GM12878 (cell line): ENCODE results near the gene MAD2L1BP. TPM values are rescaled to one million over a fixed set of nuclear protein-coding genes. Genes with fewer than 3 reads are reported as not detected.
A peak's percentile ranks its signal among the peaks of the same experiment; 100 is the strongest.

Experiments
- CBX3 ChIP-seq: fragments of 200-600 bp; sonication (generic); IDR thresholded peaks from 2 replicates; pipeline ENCODE4 v1.6.1; 2016; ENCODE audit warnings: low read depth, borderline replicate concordance
- CREM ChIP-seq: IDR thresholded peaks from 2 replicates; pipeline ENCODE4 v1.6.1; 2014; ENCODE audit warnings: antibody characterized with exemption, low read depth
- EP300 ChIP-seq, 2 experiments: fragments of 150-350 bp in 1 of 2; IDR thresholded peaks; 2 replicates each; pipeline ENCODE4 v1.6.1; 2011 to 2012; ENCODE audit warnings: low read depth in 2 of 2, low read length in 2 of 2, borderline replicate concordance in 1 of 2, improper control_type of control experiment in 1 of 2, inconsistent platforms in 1 of 2; ENCODE audit not compliant: control insufficient read depth in 1 of 2
- HCFC1 ChIP-seq: fragments of 150-350 bp; IDR thresholded peaks from 2 replicates; pipeline ENCODE4 v1.6.1; 2014; ENCODE audit warnings: low read length
- IRF4 ChIP-seq: IDR thresholded peaks from 2 replicates; pipeline ENCODE4 v1.6.1; 2011; ENCODE audit warnings: low read depth, low read length
- JUND ChIP-seq: IDR thresholded peaks from 2 replicates; pipeline ENCODE4 v1.6.1; 2012; ENCODE audit warnings: low read depth, mild to moderate bottlenecking, low read length, improper control_type of control experiment, moderate library complexity
- KDM1A ChIP-seq: fragments of 200-600 bp; sonication (generic); IDR thresholded peaks from 2 replicates; pipeline ENCODE4 v1.6.1; 2016; ENCODE audit warnings: borderline replicate concordance
- NFXL1 ChIP-seq: fragments of 450-650 bp; IDR thresholded peaks from 2 replicates; pipeline ENCODE4 v1.6.1; 2017; ENCODE audit warnings: antibody characterized with exemption, mild to moderate bottlenecking, borderline replicate concordance
- RCOR1 ChIP-seq: conservative IDR thresholded peaks from 2 replicates; pipeline ENCODE4 v1.6.1; 2012; ENCODE audit warnings: low read depth, low read length, improper control_type of control experiment
- RUNX3 ChIP-seq: IDR thresholded peaks from 2 replicates; pipeline ENCODE4 v1.6.1; 2012; ENCODE audit warnings: low read length, inconsistent platforms
- SIX5 ChIP-seq: IDR thresholded peaks from 2 replicates; pipeline ENCODE4 v1.6.1; 2011; ENCODE audit warnings: mild to moderate bottlenecking, low read depth, low read length, moderate library complexity; ENCODE audit not compliant: severe bottlenecking
- SPI1 ChIP-seq: IDR thresholded peaks from 2 replicates; pipeline ENCODE4 v1.6.1; 2011; ENCODE audit warnings: low read depth, mild to moderate bottlenecking, low read length, moderate library complexity, borderline replicate concordance; ENCODE audit not compliant: insufficient read depth
- ZBED1 ChIP-seq: IDR thresholded peaks from 2 replicates; pipeline ENCODE4 v1.6.1; 2016; ENCODE audit warnings: borderline replicate concordance
- ZNF622 ChIP-seq: fragments of 450-650 bp; IDR thresholded peaks from 2 replicates; pipeline ENCODE4 v1.6.1; 2017; ENCODE audit warnings: mild to moderate bottlenecking, inconsistent platforms
- polyA plus RNA-seq, 11 experiments: library from polyadenylated mRNA; depleted of rRNA in 4 of 11; unstranded in 6 of 11; stranded (reverse) in 5 of 11; fragments of >200 nt; fragmentation: Nextera tagmentation in 4 of 11; fragmentation: Illumina TruSeq in 1 of 11; extraction: Ambion mirVana in 4 of 11; extraction: Trizol in 1 of 11; gene quantifications; 1 replicate in 1 of 11; 2 replicates in 10 of 11; pipeline versions ENCODE4 v1.2.1 to v1.2.3, GENCODE V29; 2011 to 2016; ENCODE audit warnings: inconsistent platforms in 2 of 11, missing spikeins in 2 of 11, low read depth in 1 of 11
- total RNA-seq, 4 experiments: library from RNA; depleted of rRNA in 3 of 4; stranded (reverse); fragments of >200 nt in 3 of 4; fragmentation: Illumina TruSeq in 1 of 4; extraction: Trizol in 1 of 4; gene quantifications; 2 replicates each; pipeline versions ENCODE4 v1.2.1 to v1.2.3, GENCODE V29; 2013 to 2021
- TF ChIP-seq, protein P1 (sequence below): IDR thresholded peaks from 2 replicates; pipeline ENCODE4 v1.6.1; 2012; ENCODE audit warnings: low read depth, low read length, improper control_type of control experiment
- TF ChIP-seq, protein P2 (sequence below): fragments of 450-650 bp; IDR thresholded peaks from 2 replicates; pipeline ENCODE4 v1.6.1; 2018; ENCODE audit warnings: mild to moderate bottlenecking, low read depth, moderate library complexity; ENCODE audit not compliant: partially characterized antibody
- TF ChIP-seq, protein P3 (sequence below): IDR thresholded peaks from 2 replicates; pipeline ENCODE4 v1.6.1; 2012; ENCODE audit warnings: low read length, inconsistent platforms
- TF ChIP-seq, protein P4 (sequence below): fragments of 450-650 bp; IDR thresholded peaks from 2 replicates; pipeline ENCODE4 v1.6.1; 2017; ENCODE audit warnings: mild to moderate bottlenecking, moderate library complexity
- TF ChIP-seq, protein P5 (sequence below): IDR thresholded peaks from 2 replicates; pipeline ENCODE4 v1.6.1; 2011; ENCODE audit warnings: borderline replicate concordance, low read depth, mild to moderate bottlenecking, moderate library complexity, mixed read lengths, low read length; ENCODE audit not compliant: insufficient read depth; ENCODE audit errors: extremely low read length

Gene MAD2L1BP
- total and polyA plus RNA-seq, 10 of the 15 experiments (the other 5 are each of a cell fraction or from before 2014, with no cell fraction given): 39.2 to 155 (median 60.3) TPM

DNA sequence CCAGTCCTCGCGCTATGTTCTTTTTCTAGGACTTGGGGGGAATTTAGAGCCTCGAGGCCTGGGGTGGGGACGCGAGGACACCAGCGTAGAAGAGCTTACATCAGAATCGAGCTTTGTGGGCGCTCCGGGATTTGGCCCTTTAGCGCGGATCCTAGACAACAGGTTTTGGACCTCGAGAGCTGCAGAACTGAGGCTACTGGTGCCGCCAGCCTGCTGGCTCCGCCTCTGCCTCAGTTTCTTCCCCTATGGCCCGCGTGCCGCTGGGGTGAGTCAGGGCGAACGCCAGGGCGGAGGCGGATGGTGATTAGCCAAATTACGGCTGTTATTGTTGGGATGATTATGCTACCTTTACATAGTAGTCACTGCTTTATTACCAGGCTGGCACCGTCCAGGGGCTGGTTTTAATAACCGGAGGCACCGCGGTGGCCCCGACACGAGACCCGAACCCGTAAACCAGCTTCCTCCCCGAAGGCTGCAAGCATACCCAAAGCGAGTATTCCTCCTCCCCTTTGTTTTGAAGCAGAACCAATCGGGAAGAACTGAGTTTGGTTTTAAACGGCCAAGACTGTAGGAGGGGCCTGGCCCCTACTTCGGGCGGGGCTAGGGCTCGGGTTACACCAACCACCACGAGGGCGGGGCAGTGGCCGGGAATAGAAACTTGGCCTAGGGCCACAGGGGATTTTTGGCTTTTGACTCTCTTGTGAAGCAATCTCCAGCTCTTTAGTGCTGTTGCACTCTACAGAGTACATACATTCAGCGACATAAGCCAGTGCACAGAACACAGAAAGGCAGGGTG is 5.9 kb upstream of the MAD2L1BP start (continued):
- 0 out of 4 replicates have a peak, but pooled peaks have one; percentile 42 to 48 for TF ChIP-seq EP300 (IDR thresholded peaks at IDR 0.05; ENCODE audit: borderline replicate concordance in 1 of 2, control insufficient read depth in 1 of 2, low read depth in 2 of 2, low read length in 2 of 2)
- no peak for TF ChIP-seq CREM
- TF ChIP-seq SIX5: peak; percentile 61
- TF ChIP-seq HCFC1: no peak
- TF ChIP-seq, protein P1, sequence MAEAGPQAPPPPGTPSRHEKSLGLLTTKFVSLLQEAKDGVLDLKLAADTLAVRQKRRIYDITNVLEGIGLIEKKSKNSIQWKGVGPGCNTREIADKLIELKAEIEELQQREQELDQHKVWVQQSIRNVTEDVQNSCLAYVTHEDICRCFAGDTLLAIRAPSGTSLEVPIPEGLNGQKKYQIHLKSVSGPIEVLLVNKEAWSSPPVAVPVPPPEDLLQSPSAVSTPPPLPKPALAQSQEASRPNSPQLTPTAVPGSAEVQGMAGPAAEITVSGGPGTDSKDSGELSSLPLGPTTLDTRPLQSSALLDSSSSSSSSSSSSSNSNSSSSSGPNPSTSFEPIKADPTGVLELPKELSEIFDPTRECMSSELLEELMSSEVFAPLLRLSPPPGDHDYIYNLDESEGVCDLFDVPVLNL: no peak
- TF ChIP-seq IRF4: no peak; the same call in 1 of the 2 replicates
- TF ChIP-seq, protein P2, sequence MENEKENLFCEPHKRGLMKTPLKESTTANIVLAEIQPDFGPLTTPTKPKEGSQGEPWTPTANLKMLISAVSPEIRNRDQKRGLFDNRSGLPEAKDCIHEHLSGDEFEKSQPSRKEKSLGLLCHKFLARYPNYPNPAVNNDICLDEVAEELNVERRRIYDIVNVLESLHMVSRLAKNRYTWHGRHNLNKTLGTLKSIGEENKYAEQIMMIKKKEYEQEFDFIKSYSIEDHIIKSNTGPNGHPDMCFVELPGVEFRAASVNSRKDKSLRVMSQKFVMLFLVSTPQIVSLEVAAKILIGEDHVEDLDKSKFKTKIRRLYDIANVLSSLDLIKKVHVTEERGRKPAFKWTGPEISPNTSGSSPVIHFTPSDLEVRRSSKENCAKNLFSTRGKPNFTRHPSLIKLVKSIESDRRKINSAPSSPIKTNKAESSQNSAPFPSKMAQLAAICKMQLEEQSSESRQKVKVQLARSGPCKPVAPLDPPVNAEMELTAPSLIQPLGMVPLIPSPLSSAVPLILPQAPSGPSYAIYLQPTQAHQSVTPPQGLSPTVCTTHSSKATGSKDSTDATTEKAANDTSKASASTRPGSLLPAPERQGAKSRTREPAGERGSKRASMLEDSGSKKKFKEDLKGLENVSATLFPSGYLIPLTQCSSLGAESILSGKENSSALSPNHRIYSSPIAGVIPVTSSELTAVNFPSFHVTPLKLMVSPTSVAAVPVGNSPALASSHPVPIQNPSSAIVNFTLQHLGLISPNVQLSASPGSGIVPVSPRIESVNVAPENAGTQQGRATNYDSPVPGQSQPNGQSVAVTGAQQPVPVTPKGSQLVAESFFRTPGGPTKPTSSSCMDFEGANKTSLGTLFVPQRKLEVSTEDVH: no peak
- peak; percentile 60 for TF ChIP-seq RUNX3
- no peak for TF ChIP-seq KDM1A
- TF ChIP-seq, protein P3, sequence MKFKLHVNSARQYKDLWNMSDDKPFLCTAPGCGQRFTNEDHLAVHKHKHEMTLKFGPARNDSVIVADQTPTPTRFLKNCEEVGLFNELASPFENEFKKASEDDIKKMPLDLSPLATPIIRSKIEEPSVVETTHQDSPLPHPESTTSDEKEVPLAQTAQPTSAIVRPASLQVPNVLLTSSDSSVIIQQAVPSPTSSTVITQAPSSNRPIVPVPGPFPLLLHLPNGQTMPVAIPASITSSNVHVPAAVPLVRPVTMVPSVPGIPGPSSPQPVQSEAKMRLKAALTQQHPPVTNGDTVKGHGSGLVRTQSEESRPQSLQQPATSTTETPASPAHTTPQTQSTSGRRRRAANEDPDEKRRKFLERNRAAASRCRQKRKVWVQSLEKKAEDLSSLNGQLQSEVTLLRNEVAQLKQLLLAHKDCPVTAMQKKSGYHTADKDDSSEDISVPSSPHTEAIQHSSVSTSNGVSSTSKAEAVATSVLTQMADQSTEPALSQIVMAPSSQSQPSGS: no peak
- TF ChIP-seq JUND: no peak
- no peak for TF ChIP-seq ZNF622
- TF ChIP-seq, protein P4, sequence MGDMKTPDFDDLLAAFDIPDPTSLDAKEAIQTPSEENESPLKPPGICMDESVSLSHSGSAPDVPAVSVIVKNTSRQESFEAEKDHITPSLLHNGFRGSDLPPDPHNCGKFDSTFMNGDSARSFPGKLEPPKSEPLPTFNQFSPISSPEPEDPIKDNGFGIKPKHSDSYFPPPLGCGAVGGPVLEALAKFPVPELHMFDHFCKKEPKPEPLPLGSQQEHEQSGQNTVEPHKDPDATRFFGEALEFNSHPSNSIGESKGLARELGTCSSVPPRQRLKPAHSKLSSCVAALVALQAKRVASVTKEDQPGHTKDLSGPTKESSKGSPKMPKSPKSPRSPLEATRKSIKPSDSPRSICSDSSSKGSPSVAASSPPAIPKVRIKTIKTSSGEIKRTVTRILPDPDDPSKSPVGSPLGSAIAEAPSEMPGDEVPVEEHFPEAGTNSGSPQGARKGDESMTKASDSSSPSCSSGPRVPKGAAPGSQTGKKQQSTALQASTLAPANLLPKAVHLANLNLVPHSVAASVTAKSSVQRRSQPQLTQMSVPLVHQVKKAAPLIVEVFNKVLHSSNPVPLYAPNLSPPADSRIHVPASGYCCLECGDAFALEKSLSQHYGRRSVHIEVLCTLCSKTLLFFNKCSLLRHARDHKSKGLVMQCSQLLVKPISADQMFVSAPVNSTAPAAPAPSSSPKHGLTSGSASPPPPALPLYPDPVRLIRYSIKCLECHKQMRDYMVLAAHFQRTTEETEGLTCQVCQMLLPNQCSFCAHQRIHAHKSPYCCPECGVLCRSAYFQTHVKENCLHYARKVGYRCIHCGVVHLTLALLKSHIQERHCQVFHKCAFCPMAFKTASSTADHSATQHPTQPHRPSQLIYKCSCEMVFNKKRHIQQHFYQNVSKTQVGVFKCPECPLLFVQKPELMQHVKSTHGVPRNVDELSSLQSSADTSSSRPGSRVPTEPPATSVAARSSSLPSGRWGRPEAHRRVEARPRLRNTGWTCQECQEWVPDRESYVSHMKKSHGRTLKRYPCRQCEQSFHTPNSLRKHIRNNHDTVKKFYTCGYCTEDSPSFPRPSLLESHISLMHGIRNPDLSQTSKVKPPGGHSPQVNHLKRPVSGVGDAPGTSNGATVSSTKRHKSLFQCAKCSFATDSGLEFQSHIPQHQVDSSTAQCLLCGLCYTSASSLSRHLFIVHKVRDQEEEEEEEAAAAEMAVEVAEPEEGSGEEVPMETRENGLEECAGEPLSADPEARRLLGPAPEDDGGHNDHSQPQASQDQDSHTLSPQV: no peak
- no peak for TF ChIP-seq CBX3
- TF ChIP-seq NFXL1: no peak
- no peak for TF ChIP-seq RCOR1
- peak; percentile 12; the same call in 1 of the 2 replicates for TF ChIP-seq SPI1
- no peak for TF ChIP-seq ZBED1
- TF ChIP-seq, protein P5, sequence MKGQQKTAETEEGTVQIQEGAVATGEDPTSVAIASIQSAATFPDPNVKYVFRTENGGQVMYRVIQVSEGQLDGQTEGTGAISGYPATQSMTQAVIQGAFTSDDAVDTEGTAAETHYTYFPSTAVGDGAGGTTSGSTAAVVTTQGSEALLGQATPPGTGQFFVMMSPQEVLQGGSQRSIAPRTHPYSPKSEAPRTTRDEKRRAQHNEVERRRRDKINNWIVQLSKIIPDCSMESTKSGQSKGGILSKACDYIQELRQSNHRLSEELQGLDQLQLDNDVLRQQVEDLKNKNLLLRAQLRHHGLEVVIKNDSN: no peak
